CD4-positive, alpha-beta T cell (primary cell): ENCODE results near the gene TBC1D9B. TPM values are rescaled to one million over a fixed set of nuclear protein-coding genes. Genes with fewer than 3 reads are reported as not detected.

Source experiments
- ATAC-seq: fragments of 200-7000 bp; cut with Tn5 transposase; one replicate; pipeline ENCODE4 v1.10.0; 2022; ENCODE audit warnings: mild to moderate bottlenecking; ENCODE audit not compliant: poor library complexity
- CTCF ChIA-PET: fragments of 350-600 bp; sonication (Branson Sonifier 250); formaldehyde crosslinking; loops from one replicate; lab custom pipeline; 2021; ENCODE audit warnings: antibody characterized with exemption, inconsistent platforms; lab: Charles Lee
- POLR2A ChIA-PET: fragments of 350-600 bp; sonication (Branson Sonifier 250); formaldehyde crosslinking; loops from one replicate; lab custom pipeline; 2021; ENCODE audit warnings: antibody characterized with exemption, inconsistent platforms; lab: Charles Lee
- DNase-seq, 14 experiments: peaks; one replicate each; pipeline ENCODE4 v3.0.0-alpha.2; 2013 to 2020; ENCODE audit warnings: mixed read lengths in 2 of 14
- H3K27ac ChIP-seq, 2 donors: one replicate each; pipeline versions ENCODE4 v1.5.1 to v1.7.0; 2013; ENCODE audit warnings: low read length in 2 of 2, low read depth in 1 of 2, mild to moderate bottlenecking in 1 of 2
- H3K27me3 ChIP-seq, 2 experiments: 1 replicate in 1 of 2; 2 replicates in 1 of 2; pipeline versions ENCODE4 v1.6.1 to v1.7.0; 2013; ENCODE audit warnings: low read length in 2 of 2, control low read depth in 1 of 2, mild to moderate bottlenecking in 1 of 2, moderate library complexity in 1 of 2; ENCODE audit not compliant: insufficient read depth in 2 of 2, control insufficient read depth in 1 of 2
- H3K36me3 ChIP-seq: one replicate; pipeline ENCODE4 v1.6.1; 2013; ENCODE audit warnings: low read length, control low read depth; ENCODE audit not compliant: insufficient read depth
- H3K4me1 ChIP-seq: one replicate; pipeline ENCODE4 v1.6.1; 2013; ENCODE audit warnings: low read length, control low read depth; ENCODE audit not compliant: insufficient read depth
- H3K4me3 ChIP-seq: one replicate; pipeline ENCODE4 v1.5.1; 2013; ENCODE audit warnings: mild to moderate bottlenecking, low read length, moderate library complexity
- H3K9me3 ChIP-seq, 2 experiments: 1 replicate in 1 of 2; 2 replicates in 1 of 2; pipeline versions ENCODE4 v1.6.1 to v1.7.0; 2013; ENCODE audit warnings: low read length in 2 of 2, mild to moderate bottlenecking in 2 of 2, control low read depth in 1 of 2, moderate library complexity in 1 of 2; ENCODE audit not compliant: control insufficient read depth in 1 of 2, insufficient read depth in 1 of 2
- H3K27ac Mint-ChIP-seq: one replicate; pipeline ENCODE4 v1.8.0; 2020; ENCODE audit warnings: mixed read lengths
- H3K27me3 Mint-ChIP-seq: one replicate; pipeline ENCODE4 v1.8.0; 2021; ENCODE audit warnings: mixed read lengths
- H3K36me3 Mint-ChIP-seq: one replicate; pipeline ENCODE4 v1.8.0; 2021; ENCODE audit warnings: low read depth, mixed read lengths
- H3K4me1 Mint-ChIP-seq: one replicate; pipeline ENCODE4 v1.8.0; 2021; ENCODE audit warnings: low read depth, mixed read lengths
- H3K4me3 Mint-ChIP-seq: one replicate; pipeline ENCODE4 v1.8.0; 2020; ENCODE audit warnings: mild to moderate bottlenecking, mixed read lengths
- H3K9me3 Mint-ChIP-seq: one replicate; pipeline ENCODE4 v1.8.0; 2020; ENCODE audit warnings: mixed read lengths
- intact Hi-C, 2 experiments: fragments of 100-400 bp; cut with DNase I in 1 of 2; cut with micrococcal nuclease in 1 of 2; formaldehyde crosslinking; loops; one replicate each; pipeline versions ENCODE4 v1.15.1 to v1.9.0; 2023 to 2025; cut with DNase I, micrococcal nuclease
- total RNA-seq, 174 experiments: library from RNA in 2 of 174; stranded (reverse) in 2 of 174; gene quantifications; one replicate each; pipeline ENCODE4 v1.2.3 and lab custom pipeline; 2021 to 2026
- TF ChIP-seq, protein P1 (sequence below): fragments of 200-600 bp; IDR thresholded peaks from one replicate; pipeline ENCODE4 v1.8.0; 2022; ENCODE audit warnings: antibody characterized with exemption, mild to moderate bottlenecking

The TBC1D9B gene
- total RNA-seq, 2 experiments from 2014 or later: 67.5 to 71.8 TPM

DNA sequence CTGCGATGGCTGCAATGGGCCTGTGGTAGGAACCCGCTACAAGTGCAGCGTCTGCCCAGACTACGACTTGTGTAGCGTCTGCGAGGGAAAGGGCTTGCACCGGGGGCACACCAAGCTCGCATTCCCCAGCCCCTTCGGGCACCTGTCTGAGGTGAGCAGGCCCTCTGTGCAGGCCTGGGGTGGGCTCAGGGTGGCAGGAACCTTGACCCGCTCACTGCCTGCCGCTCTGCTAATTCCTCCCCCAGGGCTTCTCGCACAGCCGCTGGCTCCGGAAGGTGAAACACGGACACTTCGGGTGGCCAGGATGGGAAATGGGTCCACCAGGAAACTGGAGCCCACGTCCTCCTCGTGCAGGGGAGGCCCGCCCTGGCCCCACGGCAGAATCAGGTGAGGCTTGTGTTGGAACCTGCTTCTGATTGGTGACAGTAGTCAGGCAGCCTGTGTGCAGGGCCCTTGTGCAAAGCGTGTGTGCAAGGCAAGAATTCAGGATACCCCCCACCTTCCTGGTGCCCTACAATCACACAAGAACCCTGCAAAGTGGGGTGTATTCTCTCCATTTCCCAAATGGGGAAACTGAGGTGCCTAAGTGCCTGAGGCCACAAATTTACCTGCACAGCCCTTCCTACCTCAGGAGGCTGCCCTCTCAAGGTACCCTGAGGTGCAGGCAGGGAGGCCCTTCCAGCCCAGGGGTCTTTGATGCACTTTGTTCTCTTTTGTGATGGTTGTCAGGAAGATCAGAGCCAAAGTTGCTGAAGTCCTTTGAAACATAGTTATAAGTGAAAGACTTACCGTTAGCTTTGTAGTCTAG lies 83.6 kb downstream of the TBC1D9B start:
- ATAC-seq (no peak), DNase-seq (peak in 1 of 14 experiments; percentile 26)
- POLR2A ChIA-PET: no interaction called here
- intact Hi-C loops: loop anchor here in 1 of 2 experiments (5.0 kb wide), 1 partner anchor 33 kb away; the partner anchor contains the start of gene MRNIP
- Histone ChIP-seq H3K4me3 (no peak overlapping the region), H3K4me1 (peaks cover 52% of the 10 kb centered on the region), H3K9me3 (no peaks in the 10 kb centered on the region), H3K27ac (no peak overlapping the region), H3K27me3 (no peaks in the 10 kb centered on the region), H3K36me3 (peaks cover 59% of the 10 kb centered on the region)
- CTCF ChIA-PET: interaction anchor here (1.1 kb wide), 1 partner anchor 22 kb away, joined by 5 read pairs; no protein-coding TSS in a partner anchor
- H3K27ac Mint-ChIP-seq: peak overlapping the region; percentile 18
- H3K4me1 Mint-ChIP-seq: peaks cover 55% of the 10 kb centered on the region
- peaks cover 76% of the 10 kb centered on the region for H3K36me3 Mint-ChIP-seq
- no peaks in the 10 kb centered on the region for H3K9me3 Mint-ChIP-seq
- H3K4me3 Mint-ChIP-seq: no peak overlapping the region
- TF ChIP-seq, protein P1, sequence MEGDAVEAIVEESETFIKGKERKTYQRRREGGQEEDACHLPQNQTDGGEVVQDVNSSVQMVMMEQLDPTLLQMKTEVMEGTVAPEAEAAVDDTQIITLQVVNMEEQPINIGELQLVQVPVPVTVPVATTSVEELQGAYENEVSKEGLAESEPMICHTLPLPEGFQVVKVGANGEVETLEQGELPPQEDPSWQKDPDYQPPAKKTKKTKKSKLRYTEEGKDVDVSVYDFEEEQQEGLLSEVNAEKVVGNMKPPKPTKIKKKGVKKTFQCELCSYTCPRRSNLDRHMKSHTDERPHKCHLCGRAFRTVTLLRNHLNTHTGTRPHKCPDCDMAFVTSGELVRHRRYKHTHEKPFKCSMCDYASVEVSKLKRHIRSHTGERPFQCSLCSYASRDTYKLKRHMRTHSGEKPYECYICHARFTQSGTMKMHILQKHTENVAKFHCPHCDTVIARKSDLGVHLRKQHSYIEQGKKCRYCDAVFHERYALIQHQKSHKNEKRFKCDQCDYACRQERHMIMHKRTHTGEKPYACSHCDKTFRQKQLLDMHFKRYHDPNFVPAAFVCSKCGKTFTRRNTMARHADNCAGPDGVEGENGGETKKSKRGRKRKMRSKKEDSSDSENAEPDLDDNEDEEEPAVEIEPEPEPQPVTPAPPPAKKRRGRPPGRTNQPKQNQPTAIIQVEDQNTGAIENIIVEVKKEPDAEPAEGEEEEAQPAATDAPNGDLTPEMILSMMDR: no peak
- no peaks in the 10 kb centered on the region for H3K27me3 Mint-ChIP-seq

DNA sequence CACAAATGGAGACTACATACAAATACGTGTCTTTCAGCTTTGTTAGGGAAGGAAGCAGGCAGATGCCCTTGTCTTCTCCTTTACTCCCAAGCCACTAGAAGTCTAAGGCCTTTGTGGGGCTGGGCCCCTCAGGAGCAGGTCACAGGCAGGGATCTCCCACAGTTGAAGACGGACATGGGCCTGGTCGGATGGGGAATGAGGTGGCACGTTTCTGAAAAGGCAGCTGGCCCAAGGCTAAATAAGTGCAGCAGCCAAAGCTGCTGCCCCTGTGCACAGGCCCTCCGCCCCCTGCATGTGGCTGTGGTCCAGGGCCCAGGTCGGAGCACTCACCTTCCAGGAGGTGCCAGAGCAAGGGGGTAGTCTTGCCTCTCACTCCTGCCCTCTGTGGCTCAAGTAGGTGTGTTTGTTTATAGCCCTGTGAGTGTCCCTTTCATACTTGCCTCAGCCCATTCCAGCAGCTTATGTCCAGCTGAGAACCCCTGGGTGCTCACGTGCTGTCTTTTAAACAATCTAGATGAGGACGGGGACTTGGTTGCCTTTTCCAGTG lies 85.2 kb downstream of the TBC1D9B start:
- Mint-ChIP-seq H3K27ac (peak overlapping the region; percentile 99), H3K9me3 (no peaks in the 10 kb centered on the region), H3K36me3 (peaks cover 59% of the 10 kb centered on the region), H3K27me3 (no peaks in the 10 kb centered on the region), H3K4me1 (peaks cover 58% of the 10 kb centered on the region), H3K4me3 (peak overlapping the region; percentile 99)
- no peak for ATAC-seq
- ChIA-PET CTCF (interaction anchor here (1.1 to 2.1 kb wide), 3 partner anchors 21 to 59 kb away, joined by 5 to 6 read pairs (median 5); no protein-coding TSS in a partner anchor), POLR2A (interaction anchor here (0.6 to 2.1 kb wide), 13 partner anchors 14 to 272 kb away, joined by 3 to 12 read pairs (median 3); partner anchors contain the start of genes HNRNPH1, LTC4S, MAML1 and RUFY1)
- peak in 1 of 14 experiments; percentile 28 for DNase-seq
- intact Hi-C loops: loop anchor here in 1 of 2 experiments (5.0 kb wide), 1 partner anchor 35 kb away; the partner anchor contains the start of gene MRNIP
- H3K27ac ChIP-seq: peak overlapping the region in 1 of 2 donors; percentile 84
- TF ChIP-seq, protein P1: no peak
- H3K4me3 ChIP-seq: peak overlapping the region; percentile 83
- H3K9me3 ChIP-seq: no peaks in the 10 kb centered on the region
- peaks cover 63% of the 10 kb centered on the region for H3K4me1 ChIP-seq
- H3K36me3 ChIP-seq: peaks cover 46% of the 10 kb centered on the region
- H3K27me3 ChIP-seq: no peaks in the 10 kb centered on the region

DNA sequence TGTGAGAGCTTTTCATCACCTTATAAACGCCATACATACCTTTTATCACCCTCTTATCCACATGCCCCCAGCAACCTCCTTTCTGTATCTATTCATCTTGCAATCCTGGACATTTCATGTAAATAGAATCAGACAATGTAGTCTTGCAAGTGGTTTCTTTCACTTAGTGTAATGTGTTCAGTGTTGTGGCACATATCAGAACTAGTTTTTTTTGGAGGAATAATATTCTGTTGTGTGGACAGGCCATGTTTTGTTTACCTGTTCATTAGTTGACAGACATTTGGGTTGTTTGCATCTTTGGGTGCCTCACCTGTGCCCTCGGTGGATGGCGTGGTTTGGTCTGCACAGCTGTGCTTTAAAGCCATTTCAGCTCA lies 85.7 kb downstream of the TBC1D9B start:
- Histone ChIP-seq H3K36me3 (peaks cover 41% of the 10 kb centered on the region), H3K4me1 (peaks cover 65% of the 10 kb centered on the region), H3K9me3 (no peaks in the 10 kb centered on the region), H3K27me3 (peaks cover 0 to 3% of the 10 kb centered on the region in 2 experiments), H3K27ac (peak overlapping the region; percentile 84 to 96), H3K4me3 (peak overlapping the region; percentile 83)
- CTCF ChIA-PET: interaction anchor here (1.1 to 2.1 kb wide), 3 partner anchors 20 to 59 kb away, joined by 5 to 6 read pairs (median 5); no protein-coding TSS in a partner anchor
- Mint-ChIP-seq H3K4me1 (peaks cover 61% of the 10 kb centered on the region), H3K27ac (peak overlapping the region; percentile 99), H3K9me3 (no peaks in the 10 kb centered on the region), H3K4me3 (peak overlapping the region; percentile 99), H3K36me3 (peaks cover 55% of the 10 kb centered on the region), H3K27me3 (no peaks in the 10 kb centered on the region)
- ATAC-seq (no peak), DNase-seq (peak in 1 of 14 experiments; percentile 27)
- POLR2A ChIA-PET: interaction anchor here (0.6 to 2.1 kb wide), 15 partner anchors 8 to 271 kb away, joined by 3 to 12 read pairs (median 4); partner anchors contain the start of genes HNRNPH1, LTC4S, MAML1 and RUFY1
- intact Hi-C loops: loop anchor here in 1 of 2 experiments (5.0 kb wide), 1 partner anchor 35 kb away; the partner anchor contains the start of gene MRNIP
- TF ChIP-seq, protein P1: no peak
